ENCODE results near the gene CDCA5. TPM values are rescaled to one million over a fixed set of nuclear protein-coding genes. Genes with fewer than 3 reads are reported as not detected.

The CDCA5 gene
- total RNA-seq, 1 experiment from 2014 or later, result 94.8 TPM

DNA sequence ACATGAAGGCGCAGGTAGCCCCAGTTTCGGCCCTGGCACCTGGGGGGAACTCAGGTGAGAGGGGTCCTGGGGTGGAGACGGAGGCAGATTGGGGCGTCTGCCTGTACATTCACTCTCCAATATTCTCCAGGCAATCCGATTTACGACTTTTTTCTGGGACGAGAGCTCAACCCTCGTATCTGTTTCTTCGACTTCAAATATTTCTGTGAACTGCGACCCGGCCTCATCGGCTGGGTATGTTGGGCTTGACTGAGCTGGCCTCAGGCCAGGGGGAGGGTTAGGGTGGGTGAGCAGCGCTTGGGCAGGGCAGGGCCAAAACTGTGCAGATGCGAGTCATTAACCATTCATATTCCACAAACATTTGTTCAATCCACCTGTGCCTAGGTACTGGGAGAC is 29.5 kb upstream of the CDCA5 start:
- H3K4me1 ChIP-seq (ENCODE audit: insufficient read depth, low read length), result no peaks in the 10 kb centered on the region
- no peak overlapping the region for H2BK15ac ChIP-seq (ENCODE audit: low read depth, low read length)

More for the DNA sequence above, 29.5 kb upstream of the CDCA5 start:
- H2BK12ac ChIP-seq (ENCODE audit: insufficient read length, low read depth, low read length), result no peak overlapping the region
- H2AK5ac ChIP-seq (ENCODE audit: insufficient read length, low read length), result no peak overlapping the region
- H3K4ac ChIP-seq (ENCODE audit: low read depth, low read length), result no peak overlapping the region
- H3K9me3 Mint-ChIP-seq, result no peaks in the 10 kb centered on the region
- H3K9ac ChIP-seq (ENCODE audit: extremely low read depth, insufficient read length, low read length), result peak overlapping the region; percentile 27
- TF ChIP-seq, protein P1, sequence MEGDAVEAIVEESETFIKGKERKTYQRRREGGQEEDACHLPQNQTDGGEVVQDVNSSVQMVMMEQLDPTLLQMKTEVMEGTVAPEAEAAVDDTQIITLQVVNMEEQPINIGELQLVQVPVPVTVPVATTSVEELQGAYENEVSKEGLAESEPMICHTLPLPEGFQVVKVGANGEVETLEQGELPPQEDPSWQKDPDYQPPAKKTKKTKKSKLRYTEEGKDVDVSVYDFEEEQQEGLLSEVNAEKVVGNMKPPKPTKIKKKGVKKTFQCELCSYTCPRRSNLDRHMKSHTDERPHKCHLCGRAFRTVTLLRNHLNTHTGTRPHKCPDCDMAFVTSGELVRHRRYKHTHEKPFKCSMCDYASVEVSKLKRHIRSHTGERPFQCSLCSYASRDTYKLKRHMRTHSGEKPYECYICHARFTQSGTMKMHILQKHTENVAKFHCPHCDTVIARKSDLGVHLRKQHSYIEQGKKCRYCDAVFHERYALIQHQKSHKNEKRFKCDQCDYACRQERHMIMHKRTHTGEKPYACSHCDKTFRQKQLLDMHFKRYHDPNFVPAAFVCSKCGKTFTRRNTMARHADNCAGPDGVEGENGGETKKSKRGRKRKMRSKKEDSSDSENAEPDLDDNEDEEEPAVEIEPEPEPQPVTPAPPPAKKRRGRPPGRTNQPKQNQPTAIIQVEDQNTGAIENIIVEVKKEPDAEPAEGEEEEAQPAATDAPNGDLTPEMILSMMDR (conservative IDR thresholded peaks at IDR 0.05), result no peak
- peaks cover 4 to 30% (median 28%) of the 10 kb centered on the region in 3 experiments for H3K36me3 Mint-ChIP-seq (ENCODE audit: insufficient read depth in 1 of 3, low read depth in 3 of 3)
- peaks cover 1% of the 10 kb centered on the region; the same call in 1 of the 2 replicates for H3K27me3 Mint-ChIP-seq (ENCODE audit: low read depth)
- no peaks in the 10 kb centered on the region for H3K79me2 ChIP-seq (ENCODE audit: insufficient read depth, low read length)
- no peak overlapping the region for H3K27ac ChIP-seq (ENCODE audit: insufficient read length, low read depth, low read length)
- no peak overlapping the region for H2BK5ac ChIP-seq (ENCODE audit: insufficient read length, low read length)
- H3T11ph ChIP-seq (ENCODE audit: low read length), result no peak overlapping the region
- no peaks in the 10 kb centered on the region for H3K27me3 ChIP-seq (ENCODE audit: insufficient read depth, low read length)
- H3K56ac ChIP-seq (ENCODE audit: insufficient read length, low read depth, low read length), result no peak overlapping the region
- DNase-seq, result no peak
- H2AFZ ChIP-seq (ENCODE audit: low read length), result no peak overlapping the region
- no peak overlapping the region for H3K23ac ChIP-seq (ENCODE audit: insufficient read length, low read depth, low read length)
- H2BK120ac ChIP-seq (ENCODE audit: low read depth, low read length, poor library complexity, severe bottlenecking), result no peak overlapping the region
- H3K4me3 Mint-ChIP-seq, result peak overlapping the region; percentile 82 to 99
- no peaks in the 10 kb centered on the region for H3K79me1 ChIP-seq (ENCODE audit: insufficient read depth, low read depth, low read length, poor library complexity, severe bottlenecking)
- H3K9me3 ChIP-seq (ENCODE audit: control insufficient read depth, low read depth, low read length), result no peaks in the 10 kb centered on the region
- H3K18ac ChIP-seq (ENCODE audit: insufficient read length, low read depth, low read length), result no peak overlapping the region
- no peak overlapping the region for H4K8ac ChIP-seq (replicated peaks; ENCODE audit: insufficient read length, low read depth, low read length)
- no peaks in the 10 kb centered on the region for H4K20me1 ChIP-seq (ENCODE audit: control insufficient read depth, insufficient read depth, insufficient read length)
- H3K27ac Mint-ChIP-seq, result peak overlapping the region; percentile 23 to 91 (median 85); a peak in 4 of 7 replicates
- no peak overlapping the region for H3K14ac ChIP-seq (ENCODE audit: insufficient read depth, low read length)
- H4K5ac ChIP-seq (ENCODE audit: insufficient read length, low read depth, low read length), result no peak overlapping the region
- no peak overlapping the region for H4K91ac ChIP-seq (ENCODE audit: insufficient read length, low read depth, low read length)
- peak overlapping the region; percentile 56 for H3K4me2 ChIP-seq (ENCODE audit: insufficient read depth, insufficient read length, low read length)
- no peak overlapping the region for H2BK20ac ChIP-seq (ENCODE audit: low read depth, low read length, poor library complexity, severe bottlenecking)
- peaks cover 18% of the 10 kb centered on the region for H3K23me2 ChIP-seq (ENCODE audit: insufficient read length, low read depth, low read length, poor library complexity, severe bottlenecking)
- no CpG with 5 or more reads among the region's 14 CpGs for WGBS (ENCODE audit: extremely low coverage, insufficient read length, low lambda C conversion rate)
- H3K4me1 Mint-ChIP-seq, result peaks cover 17 to 25% of the 10 kb centered on the region in 2 experiments

Data from H9 (cell line).